HFFc6 (cell line): ENCODE data around the gene ZYG11B. TPM values are rescaled to one million over a fixed set of nuclear protein-coding genes. Genes with fewer than 3 reads are reported as not detected.
A peak's percentile ranks its signal among the peaks of the same experiment; 100 is the strongest.
"Not testable (repeated sequence)": the region's sequence is repeated elsewhere in the genome, so short reads cannot be mapped to it uniquely, and the experiment has no call there.

Experiments
- DNase-seq: peaks from one replicate; pipeline ENCODE4 v3.0.0-alpha.2; 2018
- H3K27ac Mint-ChIP-seq: 2 replicates; pipeline ENCODE4 v1.8.0; 2020; ENCODE audit warnings: mild to moderate bottlenecking, mixed read lengths
- H3K27me3 Mint-ChIP-seq: 2 replicates; pipeline ENCODE4 v1.8.0; 2021; ENCODE audit warnings: mild to moderate bottlenecking, moderate library complexity, mixed read lengths; ENCODE audit not compliant: insufficient read depth
- H3K36me3 Mint-ChIP-seq: 2 replicates; pipeline ENCODE4 v1.8.0; 2021; ENCODE audit warnings: low read depth, mixed read lengths
- H3K4me1 Mint-ChIP-seq: 2 replicates; pipeline ENCODE4 v1.8.0; 2020; ENCODE audit warnings: low read depth, mixed read lengths
- H3K4me3 Mint-ChIP-seq: 2 replicates; pipeline ENCODE4 v1.8.0; 2020; ENCODE audit warnings: mild to moderate bottlenecking, moderate library complexity, mixed read lengths
- H3K9me3 Mint-ChIP-seq: 2 replicates; pipeline ENCODE4 v1.8.0; 2020; ENCODE audit warnings: mild to moderate bottlenecking, mixed read lengths
- CTCF ChIP-seq: fragments of 200-600 bp; sonication (generic); IDR thresholded peaks from 2 replicates; pipeline ENCODE4 v1.5.0; 2021; ENCODE audit warnings: antibody characterized with exemption, mild to moderate bottlenecking
- total RNA-seq, 6 experiments: library from RNA; stranded (reverse); fragmentation: NEBNext Ultra II Directional; extraction: Animal tissue kit (Norgen Biotek cat#: 25700); gene quantifications; 2 replicates in 1 of 6; 3 replicates in 5 of 6; pipeline ENCODE4 v1.2.3, GENCODE V29; 2021

The ZYG11B gene
- total RNA-seq, 6 experiments from 2014 or later = 23.5 to 31.3 (median 28.4) TPM

- TF ChIP-seq CTCF = no peak
- H3K27me3 Mint-ChIP-seq = no peaks in the 10 kb centered on the region; the same call in 1 of the 2 replicates
- no peak overlapping the region for H3K27ac Mint-ChIP-seq
- H3K36me3 Mint-ChIP-seq = peaks cover 9% of the 10 kb centered on the region
- no peak overlapping the region for H3K4me3 Mint-ChIP-seq
- H3K4me1 Mint-ChIP-seq = peaks cover 12% of the 10 kb centered on the region
- H3K9me3 Mint-ChIP-seq = no peaks in the 10 kb centered on the region
- no peak for DNase-seq
These were observed 45.1 kb upstream of the ZYG11B start for GRCh38 chr1:52681136-52681535.

- Mint-ChIP-seq H3K4me1 (peaks cover 6% of the 10 kb centered on the region), H3K9me3 (no peaks in the 10 kb centered on the region), H3K27me3 (no peaks in the 10 kb centered on the region; the same call in 1 of the 2 replicates), H3K4me3 (no peak overlapping the region), H3K27ac (no peak overlapping the region), H3K36me3 (peaks cover 26% of the 10 kb centered on the region)
- no peak for TF ChIP-seq CTCF
- no peak for DNase-seq
These were observed 42.8 kb upstream of the ZYG11B start for GRCh38 chr1:52683367-52683940.

- Mint-ChIP-seq H3K27me3 (no peaks in the 10 kb centered on the region; the same call in 1 of the 2 replicates), H3K4me3 (no peak overlapping the region), H3K9me3 (no peaks in the 10 kb centered on the region), H3K36me3 (peaks cover 26% of the 10 kb centered on the region), H3K27ac (no peak overlapping the region), H3K4me1 (peaks cover 6% of the 10 kb centered on the region)
- TF ChIP-seq CTCF = no peak
- DNase-seq = no peak
These were observed 41.7 kb upstream of the ZYG11B start for GRCh38 chr1:52684545-52684944.

DNA sequence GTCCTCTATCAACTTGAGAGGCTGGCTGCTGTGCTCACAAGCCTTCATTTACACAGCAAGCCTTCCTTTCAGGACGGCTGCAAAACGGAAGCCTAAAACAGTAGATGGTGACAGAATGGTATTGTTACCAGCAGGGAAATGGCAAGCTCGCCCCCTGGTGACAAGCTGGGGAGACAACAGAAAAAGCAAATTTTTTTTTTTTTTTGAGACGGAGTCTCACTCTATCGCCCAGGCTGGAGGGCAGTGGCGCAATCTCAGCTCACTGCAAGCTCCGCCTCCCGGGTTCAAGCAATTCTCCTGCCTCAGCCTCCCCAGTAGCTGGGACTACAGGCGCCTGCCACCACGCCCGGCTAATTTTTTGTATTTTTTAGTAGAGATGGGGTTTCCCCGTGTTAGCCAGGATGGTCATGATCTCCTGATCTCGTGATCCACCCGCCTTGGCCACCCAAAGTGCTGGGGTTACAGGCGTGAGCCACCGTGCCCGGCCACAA is 39.9 kb upstream of the ZYG11B start:
- H3K4me3 Mint-ChIP-seq, H3K9me3 Mint-ChIP-seq, H3K4me1 Mint-ChIP-seq, H3K27ac Mint-ChIP-seq, H3K27me3 Mint-ChIP-seq: not testable (repeated sequence)
- DNase-seq = peak; percentile 48
- peak; percentile 92 for TF ChIP-seq CTCF
- peaks cover 26% of the 10 kb centered on the region for H3K36me3 Mint-ChIP-seq

GRCh38 chr1:52686830-52687229 is 39.4 kb upstream of the ZYG11B start:
- peaks cover 30% of the 10 kb centered on the region for H3K36me3 Mint-ChIP-seq
- no peaks in the 10 kb centered on the region; the same call in 1 of the 2 replicates for H3K27me3 Mint-ChIP-seq
- no peak overlapping the region for H3K27ac Mint-ChIP-seq
- no peak for DNase-seq
- H3K4me1 Mint-ChIP-seq = peaks cover 7% of the 10 kb centered on the region
- H3K4me3 Mint-ChIP-seq = no peak overlapping the region
- TF ChIP-seq CTCF = no peak
- no peaks in the 10 kb centered on the region for H3K9me3 Mint-ChIP-seq
